Measurements from ENCODE around the gene TEPSIN. TPM values are rescaled to one million over a fixed set of nuclear protein-coding genes. Genes with fewer than 3 reads are reported as not detected.

The TEPSIN gene
- total RNA-seq, 1 experiment from 2014 or later, result 38.8 TPM

- DNase-seq, result no peak
- Histone ChIP-seq H2BK20ac (ENCODE audit: low read depth, low read length, poor library complexity, severe bottlenecking) (no peak overlapping the region), H3K4me1 (ENCODE audit: insufficient read depth, low read length) (no peaks in the 10 kb centered on the region), H2BK12ac (ENCODE audit: insufficient read length, low read depth, low read length) (no peak overlapping the region), H2BK15ac (ENCODE audit: low read depth, low read length) (no peak overlapping the region), H3K4me2 (ENCODE audit: insufficient read depth, insufficient read length, low read length) (no peak overlapping the region), H3K4ac (ENCODE audit: low read depth, low read length) (no peak overlapping the region), H4K5ac (ENCODE audit: insufficient read length, low read depth, low read length) (no peak overlapping the region), H3K9me3 (ENCODE audit: control insufficient read depth, low read depth, low read length) (no peaks in the 10 kb centered on the region), H2AK5ac (ENCODE audit: insufficient read length, low read length) (no peak overlapping the region), H3T11ph (ENCODE audit: low read length) (no peak overlapping the region), H3K56ac (ENCODE audit: insufficient read length, low read depth, low read length) (no peak overlapping the region), H3K23ac (ENCODE audit: insufficient read length, low read depth, low read length) (no peak overlapping the region), H2AFZ (ENCODE audit: low read length) (no peak overlapping the region), H3K27me3 (ENCODE audit: insufficient read depth, low read length) (no peaks in the 10 kb centered on the region), H4K91ac (ENCODE audit: insufficient read length, low read depth, low read length) (no peak overlapping the region), H3K27ac (ENCODE audit: insufficient read length, low read depth, low read length) (no peak overlapping the region), H3K9ac (ENCODE audit: extremely low read depth, insufficient read length, low read length) (no peak overlapping the region), H3K79me1 (ENCODE audit: insufficient read depth, low read depth, low read length, poor library complexity, severe bottlenecking) (no peaks in the 10 kb centered on the region), H2BK5ac (ENCODE audit: insufficient read length, low read length) (no peak overlapping the region), H2BK120ac (ENCODE audit: low read depth, low read length, poor library complexity, severe bottlenecking) (no peak overlapping the region), H3K14ac (ENCODE audit: insufficient read depth, low read length) (no peak overlapping the region), H3K23me2 (ENCODE audit: insufficient read length, low read depth, low read length, poor library complexity, severe bottlenecking) (no peaks in the 10 kb centered on the region), H4K8ac (replicated peaks; ENCODE audit: insufficient read length, low read depth, low read length) (no peak overlapping the region), H3K18ac (ENCODE audit: insufficient read length, low read depth, low read length) (no peak overlapping the region), H3K79me2 (ENCODE audit: insufficient read depth, low read length) (no peaks in the 10 kb centered on the region), H4K20me1 (ENCODE audit: control insufficient read depth, insufficient read depth, insufficient read length) (no peaks in the 10 kb centered on the region)
- Mint-ChIP-seq H3K9me3 (no peaks in the 10 kb centered on the region; a peak in 1 of 5 replicates), H3K36me3 (ENCODE audit: insufficient read depth in 1 of 3, low read depth in 3 of 3) (peaks cover 11 to 16% (median 11%) of the 10 kb centered on the region in 3 experiments), H3K4me3 (no peak overlapping the region; a peak in 1 of 5 replicates), H3K4me1 (peaks cover 15 to 25% of the 10 kb centered on the region in 2 experiments), H3K27me3 (ENCODE audit: low read depth) (no peaks in the 10 kb centered on the region), H3K27ac (peak overlapping the region in 2 of 3 experiments; percentile 19 to 81; a peak in 1 of 7 replicates)
- no CpG with 5 or more reads among the region's 15 CpGs for WGBS (ENCODE audit: extremely low coverage, insufficient read length, low lambda C conversion rate)
- TF ChIP-seq CTCF (conservative IDR thresholded peaks at IDR 0.05), result no peak
Measured at GRCh38 chr17:81252987-81253329, 14.1 kb upstream of the TEPSIN start.
